Ishikawa (cell line): Measurements from ENCODE around the gene SMYD3.

Source experiments
- CEBPB ChIP-seq: IDR thresholded peaks from 2 replicates; pipeline ENCODE4 v1.6.1; 2012
- CREB1 ChIP-seq: IDR thresholded peaks from 2 replicates; pipeline ENCODE4 v1.6.1; 2012; ENCODE audit warnings: low read depth
- EGR1 ChIP-seq: IDR thresholded peaks from 2 replicates; pipeline ENCODE4 v1.6.1; 2012
- EP300 ChIP-seq: IDR thresholded peaks from 2 replicates; pipeline ENCODE4 v1.6.1; 2012; ENCODE audit warnings: borderline replicate concordance
- FOXM1 ChIP-seq: IDR thresholded peaks from 2 replicates; pipeline ENCODE4 v1.6.1; 2012; ENCODE audit warnings: low read depth, borderline replicate concordance
- NFIC ChIP-seq: IDR thresholded peaks from 2 replicates; pipeline ENCODE4 v1.6.1; 2012
- RAD21 ChIP-seq: IDR thresholded peaks from 2 replicates; pipeline ENCODE4 v1.6.1; 2012; ENCODE audit warnings: low read depth
- TAF1 ChIP-seq: IDR thresholded peaks from 2 replicates; pipeline ENCODE4 v1.6.1; 2012; ENCODE audit warnings: low read depth, mild to moderate bottlenecking
- TCF12 ChIP-seq: IDR thresholded peaks from 2 replicates; pipeline ENCODE4 v1.6.1; 2012; ENCODE audit warnings: low read depth
- TEAD4 ChIP-seq: IDR thresholded peaks from 2 replicates; pipeline ENCODE4 v1.6.1; 2012
- YY1 ChIP-seq: IDR thresholded peaks from 2 replicates; pipeline ENCODE4 v1.6.1; 2012; ENCODE audit warnings: low read depth
- ZBTB7A ChIP-seq: IDR thresholded peaks from 2 replicates; pipeline ENCODE4 v1.6.1; 2012; ENCODE audit warnings: low read depth
- TF ChIP-seq, protein P1 (sequence below): IDR thresholded peaks from 2 replicates; pipeline ENCODE4 v1.6.1; 2012
- TF ChIP-seq, protein P2 (sequence below): IDR thresholded peaks from 2 replicates; pipeline ENCODE4 v1.6.1; 2012; ENCODE audit warnings: low read depth, mild to moderate bottlenecking
- TF ChIP-seq, protein P3 (sequence below): IDR thresholded peaks from 2 replicates; pipeline ENCODE4 v1.6.1; 2012

SMYD3 gene

DNA sequence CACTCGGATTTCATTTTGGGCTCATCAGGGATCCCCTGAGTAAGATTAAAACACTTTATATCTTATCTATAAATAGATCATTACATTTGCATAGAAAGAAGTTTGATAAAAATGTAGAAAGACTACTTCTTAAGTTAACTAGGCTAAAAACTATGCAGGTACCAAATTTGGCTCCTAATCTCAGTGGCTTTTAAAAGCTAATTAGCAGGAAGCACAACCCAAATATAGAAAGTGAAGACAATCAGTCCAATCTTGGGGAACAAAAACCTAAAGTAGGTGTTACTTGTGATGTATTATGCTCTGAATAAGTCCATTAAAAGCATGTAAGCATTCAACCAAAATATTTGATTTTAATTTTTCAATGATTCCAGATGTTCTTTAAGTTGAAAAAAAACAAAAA lies 35.4 kb downstream of the SMYD3 start:
- TF ChIP-seq FOXM1 (no peak), EGR1 (no peak), NFIC (no peak), CEBPB (no peak), ZBTB7A (no peak), RAD21 (no peak), TEAD4 (no peak), TCF12 (no peak), TAF1 (no peak), YY1 (no peak), CREB1 (no peak), EP300 (no peak)
- TF ChIP-seq, protein P1, sequence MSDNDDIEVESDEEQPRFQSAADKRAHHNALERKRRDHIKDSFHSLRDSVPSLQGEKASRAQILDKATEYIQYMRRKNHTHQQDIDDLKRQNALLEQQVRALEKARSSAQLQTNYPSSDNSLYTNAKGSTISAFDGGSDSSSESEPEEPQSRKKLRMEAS, result no peak
- TF ChIP-seq, protein P2, sequence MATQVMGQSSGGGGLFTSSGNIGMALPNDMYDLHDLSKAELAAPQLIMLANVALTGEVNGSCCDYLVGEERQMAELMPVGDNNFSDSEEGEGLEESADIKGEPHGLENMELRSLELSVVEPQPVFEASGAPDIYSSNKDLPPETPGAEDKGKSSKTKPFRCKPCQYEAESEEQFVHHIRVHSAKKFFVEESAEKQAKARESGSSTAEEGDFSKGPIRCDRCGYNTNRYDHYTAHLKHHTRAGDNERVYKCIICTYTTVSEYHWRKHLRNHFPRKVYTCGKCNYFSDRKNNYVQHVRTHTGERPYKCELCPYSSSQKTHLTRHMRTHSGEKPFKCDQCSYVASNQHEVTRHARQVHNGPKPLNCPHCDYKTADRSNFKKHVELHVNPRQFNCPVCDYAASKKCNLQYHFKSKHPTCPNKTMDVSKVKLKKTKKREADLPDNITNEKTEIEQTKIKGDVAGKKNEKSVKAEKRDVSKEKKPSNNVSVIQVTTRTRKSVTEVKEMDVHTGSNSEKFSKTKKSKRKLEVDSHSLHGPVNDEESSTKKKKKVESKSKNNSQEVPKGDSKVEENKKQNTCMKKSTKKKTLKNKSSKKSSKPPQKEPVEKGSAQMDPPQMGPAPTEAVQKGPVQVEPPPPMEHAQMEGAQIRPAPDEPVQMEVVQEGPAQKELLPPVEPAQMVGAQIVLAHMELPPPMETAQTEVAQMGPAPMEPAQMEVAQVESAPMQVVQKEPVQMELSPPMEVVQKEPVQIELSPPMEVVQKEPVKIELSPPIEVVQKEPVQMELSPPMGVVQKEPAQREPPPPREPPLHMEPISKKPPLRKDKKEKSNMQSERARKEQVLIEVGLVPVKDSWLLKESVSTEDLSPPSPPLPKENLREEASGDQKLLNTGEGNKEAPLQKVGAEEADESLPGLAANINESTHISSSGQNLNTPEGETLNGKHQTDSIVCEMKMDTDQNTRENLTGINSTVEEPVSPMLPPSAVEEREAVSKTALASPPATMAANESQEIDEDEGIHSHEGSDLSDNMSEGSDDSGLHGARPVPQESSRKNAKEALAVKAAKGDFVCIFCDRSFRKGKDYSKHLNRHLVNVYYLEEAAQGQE, result no peak
- TF ChIP-seq, protein P3, sequence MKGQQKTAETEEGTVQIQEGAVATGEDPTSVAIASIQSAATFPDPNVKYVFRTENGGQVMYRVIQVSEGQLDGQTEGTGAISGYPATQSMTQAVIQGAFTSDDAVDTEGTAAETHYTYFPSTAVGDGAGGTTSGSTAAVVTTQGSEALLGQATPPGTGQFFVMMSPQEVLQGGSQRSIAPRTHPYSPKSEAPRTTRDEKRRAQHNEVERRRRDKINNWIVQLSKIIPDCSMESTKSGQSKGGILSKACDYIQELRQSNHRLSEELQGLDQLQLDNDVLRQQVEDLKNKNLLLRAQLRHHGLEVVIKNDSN, result no peak

DNA sequence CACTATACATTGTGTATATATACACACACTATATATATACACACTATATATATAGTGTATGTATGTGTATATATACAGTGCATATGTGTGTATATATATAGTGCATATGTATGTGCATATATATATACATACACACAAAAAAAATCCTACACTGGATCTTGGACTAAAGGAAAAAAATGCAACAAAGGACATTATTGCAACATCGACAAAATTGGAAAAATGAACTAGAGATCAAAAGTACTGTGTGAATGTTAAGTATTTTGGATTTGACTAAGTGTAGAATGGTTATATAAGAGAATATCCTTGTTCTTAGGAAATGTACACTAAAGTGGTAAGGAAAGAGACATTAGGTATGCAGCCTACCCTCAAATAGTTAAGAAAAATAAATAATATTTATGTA lies 36.5 kb downstream of the SMYD3 start:
- TF ChIP-seq ZBTB7A, result no peak
- no peak for TF ChIP-seq TEAD4
- TF ChIP-seq, protein P2, result no peak
- TF ChIP-seq TAF1, result no peak
- TF ChIP-seq FOXM1, result no peak

DNA sequence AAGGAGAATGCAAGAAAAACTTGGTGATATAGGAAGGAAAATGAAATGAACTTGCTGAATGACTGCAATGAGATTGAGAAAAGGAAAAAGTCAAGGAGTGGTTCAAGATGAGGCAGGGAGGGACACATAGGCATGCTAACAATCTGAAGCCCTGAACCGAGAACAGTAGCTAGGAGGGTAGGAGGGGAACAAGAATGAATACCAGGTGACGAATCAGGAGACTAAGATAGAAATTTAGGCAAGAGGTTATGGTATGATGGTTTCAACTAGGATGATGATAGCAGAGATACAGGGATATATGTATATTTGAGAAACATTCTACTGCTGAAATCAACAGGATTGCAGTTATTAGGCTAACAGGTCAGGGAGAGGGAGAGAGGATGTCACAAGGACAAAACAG lies 44.1 kb downstream of the SMYD3 start:
- TF ChIP-seq FOXM1 (no peak), TCF12 (no peak), NFIC (no peak), EP300 (no peak), CREB1 (no peak), ZBTB7A (no peak)
- TF ChIP-seq, protein P1, result no peak
- TF ChIP-seq, protein P2, result no peak
- TF ChIP-seq, protein P3, result no peak

DNA sequence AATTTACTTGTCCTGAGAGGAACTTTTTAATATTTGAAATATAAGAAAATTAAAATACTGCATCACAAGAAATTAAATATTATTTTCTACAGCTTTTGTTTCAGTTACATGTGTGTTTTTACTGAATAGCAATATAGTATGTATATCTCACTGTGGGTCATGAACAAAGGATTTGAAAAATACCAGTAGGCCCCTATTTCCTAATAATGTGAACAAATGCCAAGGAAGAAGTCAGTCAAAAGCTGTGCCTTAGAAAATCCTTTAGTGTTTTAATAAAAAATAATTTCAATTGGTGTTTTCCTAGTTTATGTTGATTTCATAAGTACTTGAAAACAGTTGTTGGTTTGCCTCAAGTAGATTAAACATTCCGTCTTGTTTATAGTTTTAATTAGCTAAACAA lies 46.7 kb downstream of the SMYD3 start:
- TF ChIP-seq, protein P2, result no peak
- TF ChIP-seq, protein P3, result no peak
- TF ChIP-seq EP300 (no peak), YY1 (no peak), TCF12 (no peak), TAF1 (no peak), CREB1 (no peak)
